Activated B cell treated with CpG ODN at 0.5 μM for 24 hours (primary cell): Measurements from ENCODE around the gene PRICKLE2. TPM values are rescaled to one million over a fixed set of nuclear protein-coding genes. Genes with fewer than 3 reads are reported as not detected.

Experiments used
- ATAC-seq: fragments of 200-7000 bp; cut with Tn5 transposase; one replicate; pipeline ENCODE4 v1.10.0; 2021; ENCODE audit warnings: low read depth, mild to moderate bottlenecking, moderate library complexity
- CTCF ChIA-PET: fragments of 350-600 bp; sonication (Branson Sonifier 250); formaldehyde crosslinking; loops from one replicate; lab custom pipeline; 2021; ENCODE audit warnings: antibody characterized with exemption; lab: Charles Lee
- POLR2A ChIA-PET: fragments of 350-600 bp; sonication (Branson Sonifier 250); formaldehyde crosslinking; loops from one replicate; lab custom pipeline; 2021; ENCODE audit warnings: antibody characterized with exemption; lab: Charles Lee
- DNase-seq: peaks from one replicate; pipeline ENCODE4 v3.0.0; 2022
- H3K27ac Mint-ChIP-seq: one replicate; pipeline ENCODE4 v1.8.0; 2020; ENCODE audit warnings: mixed read lengths
- H3K27me3 Mint-ChIP-seq: one replicate; pipeline ENCODE4 v1.8.0; 2021; ENCODE audit warnings: mixed read lengths
- H3K36me3 Mint-ChIP-seq: one replicate; pipeline ENCODE4 v1.8.0; 2021; ENCODE audit warnings: low read depth, mixed read lengths
- H3K4me1 Mint-ChIP-seq: one replicate; pipeline ENCODE4 v1.8.0; 2021; ENCODE audit warnings: mixed read lengths
- H3K4me3 Mint-ChIP-seq: one replicate; pipeline ENCODE4 v1.8.0; 2020; ENCODE audit warnings: mild to moderate bottlenecking, mixed read lengths
- H3K9me3 Mint-ChIP-seq: one replicate; pipeline ENCODE4 v1.8.0; 2020; ENCODE audit warnings: mixed read lengths
- intact Hi-C: fragments of 100-400 bp; cut with micrococcal nuclease; formaldehyde crosslinking; loops from one replicate; pipeline ENCODE4 v1.15.1; 2024
- total RNA-seq: library from RNA; stranded (reverse); gene quantifications from 2 replicates; pipeline ENCODE4 v1.2.3, GENCODE V29; 2022
- TF ChIP-seq, protein P1 (sequence below): fragments of 200-600 bp; IDR thresholded peaks from one replicate; pipeline ENCODE4 v1.8.0; 2022; ENCODE audit warnings: antibody characterized with exemption, mild to moderate bottlenecking

PRICKLE2 gene
- total RNA-seq, 1 donor from 2014 or later, result 0.33 TPM

DNA sequence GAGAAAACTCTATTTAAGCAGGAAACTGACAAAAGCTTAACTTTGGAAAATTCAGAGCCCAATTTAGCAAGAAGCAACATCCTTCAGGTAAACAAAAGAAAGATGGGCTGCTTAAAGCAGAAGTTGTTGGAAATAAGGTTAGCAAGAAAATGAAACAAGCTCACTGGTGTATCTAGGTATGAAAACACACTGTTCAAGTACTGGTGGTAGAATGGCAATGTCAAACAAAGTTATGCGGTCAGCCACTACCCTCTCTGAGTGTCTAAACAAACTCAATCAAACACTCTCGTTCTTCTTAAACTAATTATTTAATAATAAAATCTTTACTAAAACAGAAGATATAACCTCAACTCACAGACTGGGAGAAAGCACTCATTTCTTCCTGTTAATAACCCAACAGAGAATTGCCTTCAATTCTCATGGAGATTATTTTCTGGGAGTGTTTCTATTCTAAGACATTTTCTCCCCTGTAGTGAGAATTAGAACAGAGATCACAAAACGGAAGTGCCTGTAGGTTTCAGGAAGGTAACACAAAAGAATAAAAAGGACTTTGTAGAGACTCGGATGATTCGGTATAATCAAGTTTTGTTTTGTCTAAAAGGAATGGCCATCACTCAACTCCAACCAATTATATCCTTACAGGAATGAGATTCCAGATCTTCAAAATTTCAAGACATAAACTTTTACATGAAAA is 28.9 kb downstream of the PRICKLE2 start:
- H3K9me3 Mint-ChIP-seq, result peaks cover 6% of the 10 kb centered on the region
- ChIA-PET POLR2A (no interaction called here), CTCF (no interaction called here)
- no peaks in the 10 kb centered on the region for H3K4me1 Mint-ChIP-seq
- intact Hi-C loops, result no loop called here
- H3K4me3 Mint-ChIP-seq, result no peak overlapping the region
- H3K36me3 Mint-ChIP-seq, result no peaks in the 10 kb centered on the region
- H3K27ac Mint-ChIP-seq, result no peak overlapping the region
- no peak for DNase-seq
- ATAC-seq, result no peak
- TF ChIP-seq, protein P1, sequence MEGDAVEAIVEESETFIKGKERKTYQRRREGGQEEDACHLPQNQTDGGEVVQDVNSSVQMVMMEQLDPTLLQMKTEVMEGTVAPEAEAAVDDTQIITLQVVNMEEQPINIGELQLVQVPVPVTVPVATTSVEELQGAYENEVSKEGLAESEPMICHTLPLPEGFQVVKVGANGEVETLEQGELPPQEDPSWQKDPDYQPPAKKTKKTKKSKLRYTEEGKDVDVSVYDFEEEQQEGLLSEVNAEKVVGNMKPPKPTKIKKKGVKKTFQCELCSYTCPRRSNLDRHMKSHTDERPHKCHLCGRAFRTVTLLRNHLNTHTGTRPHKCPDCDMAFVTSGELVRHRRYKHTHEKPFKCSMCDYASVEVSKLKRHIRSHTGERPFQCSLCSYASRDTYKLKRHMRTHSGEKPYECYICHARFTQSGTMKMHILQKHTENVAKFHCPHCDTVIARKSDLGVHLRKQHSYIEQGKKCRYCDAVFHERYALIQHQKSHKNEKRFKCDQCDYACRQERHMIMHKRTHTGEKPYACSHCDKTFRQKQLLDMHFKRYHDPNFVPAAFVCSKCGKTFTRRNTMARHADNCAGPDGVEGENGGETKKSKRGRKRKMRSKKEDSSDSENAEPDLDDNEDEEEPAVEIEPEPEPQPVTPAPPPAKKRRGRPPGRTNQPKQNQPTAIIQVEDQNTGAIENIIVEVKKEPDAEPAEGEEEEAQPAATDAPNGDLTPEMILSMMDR, result no peak
- H3K27me3 Mint-ChIP-seq, result no peaks in the 10 kb centered on the region

DNA sequence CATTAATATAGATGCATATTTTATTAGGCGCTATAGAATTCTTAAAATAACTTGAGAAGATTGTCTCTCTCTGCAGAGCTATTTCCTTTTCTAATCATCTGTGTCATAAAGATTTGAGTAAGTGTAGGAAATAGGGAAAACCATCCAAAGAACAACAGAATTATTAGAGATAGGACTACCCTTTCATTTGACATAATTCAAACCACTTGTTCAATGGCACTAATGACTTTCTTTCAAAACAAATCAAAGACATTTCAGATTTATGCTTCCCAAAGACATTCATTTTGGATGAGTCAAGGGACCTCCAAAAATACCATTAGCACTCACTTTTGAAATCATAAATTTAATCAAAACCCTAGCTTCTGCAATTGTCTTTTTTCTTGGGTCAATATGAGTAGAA is 29.5 kb downstream of the PRICKLE2 start:
- no peak for DNase-seq
- H3K4me1 Mint-ChIP-seq, result no peaks in the 10 kb centered on the region
- H3K27ac Mint-ChIP-seq, result no peak overlapping the region
- no peak overlapping the region for H3K4me3 Mint-ChIP-seq
- TF ChIP-seq, protein P1, result no peak
- POLR2A ChIA-PET, result no interaction called here
- H3K27me3 Mint-ChIP-seq, result no peaks in the 10 kb centered on the region
- intact Hi-C loops, result no loop called here
- no peak for ATAC-seq
- H3K36me3 Mint-ChIP-seq, result no peaks in the 10 kb centered on the region
- peaks cover 6% of the 10 kb centered on the region for H3K9me3 Mint-ChIP-seq
- CTCF ChIA-PET, result no interaction called here

DNA sequence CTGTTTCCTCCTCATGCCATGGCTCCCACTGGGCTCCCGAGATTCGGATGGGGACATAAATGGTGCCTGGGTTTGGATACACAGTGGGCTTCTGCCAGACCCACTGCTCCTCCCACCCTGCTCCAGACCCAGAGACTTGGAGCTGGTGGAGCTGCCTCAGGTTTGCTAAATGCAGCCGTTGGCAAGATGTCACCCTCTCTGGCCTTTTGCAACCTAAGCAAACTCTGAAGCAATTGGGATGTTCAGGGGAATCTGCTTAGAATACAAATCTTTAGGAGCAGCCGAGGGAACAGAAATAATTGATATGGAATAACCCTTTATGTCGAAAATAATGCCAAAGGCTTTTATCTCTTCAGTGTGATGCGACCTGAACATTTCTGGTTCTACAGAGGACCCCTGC is 33.4 kb downstream of the PRICKLE2 start:
- ChIA-PET POLR2A (no interaction called here), CTCF (no interaction called here)
- no peak overlapping the region for H3K27ac Mint-ChIP-seq
- DNase-seq, result no peak
- H3K27me3 Mint-ChIP-seq, result no peaks in the 10 kb centered on the region
- no peaks in the 10 kb centered on the region for H3K4me1 Mint-ChIP-seq
- peaks cover 3% of the 10 kb centered on the region for H3K9me3 Mint-ChIP-seq
- intact Hi-C loops, result no loop called here
- no peaks in the 10 kb centered on the region for H3K36me3 Mint-ChIP-seq
- H3K4me3 Mint-ChIP-seq, result no peak overlapping the region
- TF ChIP-seq, protein P1, result no peak
- ATAC-seq, result no peak

DNA sequence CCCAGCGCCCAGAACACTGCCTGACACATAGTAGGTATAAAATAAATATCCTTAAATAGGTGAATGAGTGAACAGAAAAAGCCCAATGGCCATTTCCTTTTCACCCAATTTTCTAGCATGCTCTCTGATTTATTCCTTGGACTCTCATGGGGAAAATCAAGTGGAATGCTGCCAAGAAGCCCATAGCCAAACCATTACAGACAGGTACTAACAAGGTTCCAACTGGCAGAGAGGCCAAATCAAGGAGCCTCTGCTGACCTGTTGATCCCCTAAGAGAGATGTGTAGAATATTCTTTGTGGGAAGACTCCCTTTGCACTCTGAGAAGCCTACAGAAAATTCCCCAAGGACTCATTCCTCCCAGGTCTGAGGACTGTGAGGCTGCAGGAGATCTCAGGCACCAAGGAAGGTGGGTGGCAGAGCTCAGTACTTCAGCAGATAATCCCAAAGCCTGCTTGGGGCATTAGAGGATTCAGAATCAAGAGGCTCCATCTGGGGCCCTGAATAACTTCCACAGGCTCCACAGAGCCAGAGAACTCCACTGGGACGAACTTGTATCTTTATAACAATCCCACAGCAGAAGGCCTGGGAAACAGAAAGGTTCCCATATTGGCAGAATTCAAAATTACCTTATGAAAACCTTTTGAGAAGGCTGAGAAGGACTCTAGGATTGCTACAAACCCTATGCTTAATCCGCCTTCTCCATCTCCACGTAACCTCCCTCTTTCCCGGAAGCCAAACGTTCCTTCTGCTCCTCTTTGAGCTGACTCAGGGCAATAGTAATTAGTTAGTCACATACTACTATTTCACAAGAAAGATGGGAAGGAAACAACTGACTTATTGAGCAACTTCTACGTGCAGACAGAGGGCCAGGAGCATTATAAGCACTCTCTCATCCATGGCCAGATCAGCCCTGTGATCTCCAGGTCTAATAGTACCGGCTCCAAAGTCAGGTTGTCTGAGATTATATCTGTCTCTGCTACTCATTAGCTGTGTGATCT is 34.5 kb downstream of the PRICKLE2 start:
- H3K4me3 Mint-ChIP-seq, result no peak overlapping the region
- no peak for ATAC-seq
- intact Hi-C loops, result no loop called here
- ChIA-PET CTCF (no interaction called here), POLR2A (no interaction called here)
- H3K4me1 Mint-ChIP-seq, result no peaks in the 10 kb centered on the region
- no peak overlapping the region for H3K27ac Mint-ChIP-seq
- no peaks in the 10 kb centered on the region for H3K36me3 Mint-ChIP-seq
- H3K27me3 Mint-ChIP-seq, result no peaks in the 10 kb centered on the region
- no peak for DNase-seq
- peaks cover 3% of the 10 kb centered on the region for H3K9me3 Mint-ChIP-seq
- TF ChIP-seq, protein P1, result no peak
